Measurements from ENCODE around the gene GAD1. TPM values are rescaled to one million over a fixed set of nuclear protein-coding genes. Genes with fewer than 3 reads are reported as not detected.

GAD1 gene
- total RNA-seq, 2 experiments from 2014 or later = not detected

- Mint-ChIP-seq H3K4me3 (no peak overlapping the region), H3K9me3 (no peaks in the 10 kb centered on the region), H3K27me3 (peaks cover 74% of the 10 kb centered on the region), H3K36me3 (ENCODE audit: low read depth) (no peaks in the 10 kb centered on the region), H3K4me1 (ENCODE audit: low read depth) (peaks cover 35% of the 10 kb centered on the region), H3K27ac (no peak overlapping the region)
- intact Hi-C loops (cut with DNase I, micrococcal nuclease) = loop anchor here (1.0 to 10.0 kb wide), 6 partner anchors 76 to 578 kb away; no protein-coding TSS in a partner anchor
- Histone ChIP-seq H3K27ac (ENCODE audit: low read depth in 1 of 2, low read length in 2 of 2) (no peak overlapping the region), H3K36me3 (ENCODE audit: insufficient read depth, low read length) (no peaks in the 10 kb centered on the region), H3K27me3 (ENCODE audit: control insufficient read depth in 1 of 2, insufficient read depth in 2 of 2, low read length in 2 of 2) (peaks cover 49 to 50% of the 10 kb centered on the region in 2 experiments), H3K9me3 (ENCODE audit: control insufficient read depth in 1 of 2, insufficient read depth in 1 of 2, low read length in 2 of 2) (peaks cover 0 to 30% of the 10 kb centered on the region in 2 experiments), H3K4me1 (ENCODE audit: insufficient read depth, low read length) (peaks cover 46% of the 10 kb centered on the region), H3K4me3 (ENCODE audit: low read length) (no peak overlapping the region)
- TF ChIP-seq CTCF (IDR thresholded peaks at IDR 0.05) = peak; percentile 85
- ATAC-seq (ENCODE audit: poor library complexity) = no peak
- DNase-seq = peak in 4 of 14 experiments; percentile 20 to 75 (median 68)
- ChIA-PET POLR2A (interaction anchor here (1.2 kb wide), 1 partner anchor 43 kb away, joined by 3 read pairs; the partner anchor contains the start of gene ERICH2), CTCF (interaction anchor here (0.8 to 2.5 kb wide), 5 partner anchors 33 to 452 kb away, joined by 3 to 8 read pairs (median 5); no protein-coding TSS in a partner anchor)
Observed at GRCh38 chr2:170812710-170813600, 3.7 kb upstream of the GAD1 start.

GRCh38 chr2:170813611-170814532 is 2.8 kb upstream of the GAD1 start:
- no peak for ATAC-seq (ENCODE audit: poor library complexity)
- Mint-ChIP-seq H3K4me1 (ENCODE audit: low read depth) (peaks cover 43% of the 10 kb centered on the region), H3K9me3 (no peaks in the 10 kb centered on the region), H3K27ac (no peak overlapping the region), H3K36me3 (ENCODE audit: low read depth) (no peaks in the 10 kb centered on the region), H3K27me3 (peaks cover 83% of the 10 kb centered on the region), H3K4me3 (peak overlapping the region; percentile 49)
- Histone ChIP-seq H3K4me3 (ENCODE audit: low read length) (no peak overlapping the region), H3K4me1 (ENCODE audit: insufficient read depth, low read length) (peaks cover 55% of the 10 kb centered on the region), H3K27ac (ENCODE audit: low read depth in 1 of 2, low read length in 2 of 2) (no peak overlapping the region), H3K27me3 (ENCODE audit: control insufficient read depth in 1 of 2, insufficient read depth in 2 of 2, low read length in 2 of 2) (peaks cover 57 to 59% of the 10 kb centered on the region in 2 experiments), H3K36me3 (ENCODE audit: insufficient read depth, low read length) (no peaks in the 10 kb centered on the region), H3K9me3 (ENCODE audit: control insufficient read depth in 1 of 2, insufficient read depth in 1 of 2, low read length in 2 of 2) (peaks cover 0 to 38% of the 10 kb centered on the region in 2 experiments)
- POLR2A ChIA-PET = interaction anchor here (1.0 to 1.2 kb wide), 2 partner anchors 44 to 453 kb away, joined by 3 read pairs; partner anchors contain the start of gene ERICH2
- no peak for TF ChIP-seq CTCF (IDR thresholded peaks at IDR 0.05)
- intact Hi-C loops (cut with DNase I, micrococcal nuclease) = loop anchor here (2.0 to 10.0 kb wide), 7 partner anchors 77 to 579 kb away; no protein-coding TSS in a partner anchor
- DNase-seq = peak in 3 of 14 experiments; percentile 15 to 62 (median 60)
- CTCF ChIA-PET = interaction anchor here (0.8 to 2.5 kb wide), 5 partner anchors 34 to 453 kb away, joined by 3 to 8 read pairs (median 3); no protein-coding TSS in a partner anchor

Data from CD4-positive, alpha-beta T cell (primary cell).